EL (cell line): ENCODE results near the gene WHRN.
A peak's percentile ranks its signal among the peaks of the same experiment; 100 is the strongest.

Source experiments
- DNase-seq: peaks from one replicate; pipeline ENCODE4 v3.0.0-alpha.2; 2016

The WHRN gene

DNA sequence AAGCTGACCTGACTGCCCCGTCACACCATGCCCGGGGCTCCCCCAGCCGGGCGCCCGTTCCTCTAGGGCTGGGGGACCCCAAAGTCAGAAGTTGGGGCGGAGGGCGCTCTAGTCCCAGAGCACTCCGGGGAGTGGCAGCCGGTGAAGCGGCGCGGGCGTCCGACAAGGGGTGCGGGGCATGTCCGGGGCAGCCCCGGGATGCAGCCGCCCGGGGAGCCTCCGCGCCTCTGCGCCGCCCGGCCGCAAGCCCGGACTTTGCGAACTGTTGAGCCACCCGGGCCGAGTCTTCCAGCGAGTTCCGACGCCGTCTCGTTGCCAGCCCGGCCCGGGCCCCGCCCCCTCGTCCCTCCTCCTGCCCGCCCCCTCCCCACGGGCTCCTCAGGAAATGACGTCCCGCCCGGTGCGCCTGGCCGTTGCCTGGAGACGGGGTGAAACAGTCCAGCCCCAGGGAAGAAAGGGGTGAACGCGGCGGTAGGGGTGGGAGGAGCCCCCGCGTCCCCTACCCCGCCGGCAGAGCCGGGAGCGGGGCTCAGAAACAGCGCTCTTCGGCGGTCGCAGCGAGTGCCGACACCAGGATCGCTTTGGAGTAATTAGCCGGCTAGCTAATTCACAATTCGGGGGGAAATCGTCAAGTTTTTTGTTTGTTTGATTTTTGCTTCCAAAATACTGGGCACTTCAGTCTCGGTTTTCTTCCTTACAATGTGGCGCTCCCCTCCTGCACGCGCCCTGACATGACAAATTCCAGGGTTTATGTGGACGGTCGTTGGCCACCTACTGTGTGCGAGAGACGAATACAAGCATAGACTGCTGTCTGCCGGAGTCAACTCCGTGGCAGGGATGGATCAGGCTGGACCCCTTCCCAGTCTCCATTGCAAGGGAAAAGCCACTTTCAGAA, at the start of gene WHRN:
Gene WHRN, minus strand, starts transcription at position 287 of the 895 bp plus-strand sequence. CDS start 672 bp downstream, outside the sequence.
- peak; percentile 90 for DNase-seq

DNA sequence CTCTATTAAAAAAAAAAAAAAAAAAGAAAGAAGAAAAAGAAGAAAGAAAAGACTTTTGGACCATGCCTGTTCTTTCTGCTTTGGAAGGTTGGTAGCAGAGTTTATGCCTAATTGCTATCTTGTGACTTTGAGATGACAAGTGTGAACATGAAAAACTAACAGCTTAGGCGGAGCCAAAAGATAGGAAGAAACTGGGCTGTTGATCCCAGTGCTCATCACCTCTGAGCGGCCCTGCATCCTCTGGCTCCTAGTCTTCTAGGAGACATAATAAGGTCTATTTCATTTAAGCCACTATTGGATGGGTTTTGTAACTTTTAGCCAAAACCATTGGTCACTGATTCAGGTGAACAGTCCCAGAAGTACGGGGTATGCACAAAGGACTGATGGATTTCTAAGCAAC, 47.9 kb upstream of the WHRN start:
- no peak for DNase-seq

DNA sequence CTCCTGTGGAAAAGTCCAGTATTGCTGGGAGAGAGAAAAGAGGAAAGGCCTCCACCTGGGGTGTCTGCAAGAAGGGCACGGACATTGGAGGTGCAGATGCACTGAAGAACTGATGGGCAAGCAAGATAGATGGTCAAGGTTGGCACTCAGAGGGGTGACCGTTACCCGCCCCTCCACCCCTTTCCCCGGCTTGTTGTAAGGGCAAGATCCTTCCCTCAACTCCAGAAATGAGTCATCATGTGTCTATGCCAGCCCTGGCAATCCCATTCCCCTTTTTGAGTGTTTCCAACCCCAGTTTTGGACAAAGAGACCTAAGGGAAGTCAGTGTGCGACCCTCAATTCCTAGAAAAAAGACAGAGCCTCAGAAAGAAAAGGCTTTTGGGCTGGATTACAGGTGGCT, 47.4 kb upstream of the WHRN start:
- peak; percentile 21 for DNase-seq

DNA sequence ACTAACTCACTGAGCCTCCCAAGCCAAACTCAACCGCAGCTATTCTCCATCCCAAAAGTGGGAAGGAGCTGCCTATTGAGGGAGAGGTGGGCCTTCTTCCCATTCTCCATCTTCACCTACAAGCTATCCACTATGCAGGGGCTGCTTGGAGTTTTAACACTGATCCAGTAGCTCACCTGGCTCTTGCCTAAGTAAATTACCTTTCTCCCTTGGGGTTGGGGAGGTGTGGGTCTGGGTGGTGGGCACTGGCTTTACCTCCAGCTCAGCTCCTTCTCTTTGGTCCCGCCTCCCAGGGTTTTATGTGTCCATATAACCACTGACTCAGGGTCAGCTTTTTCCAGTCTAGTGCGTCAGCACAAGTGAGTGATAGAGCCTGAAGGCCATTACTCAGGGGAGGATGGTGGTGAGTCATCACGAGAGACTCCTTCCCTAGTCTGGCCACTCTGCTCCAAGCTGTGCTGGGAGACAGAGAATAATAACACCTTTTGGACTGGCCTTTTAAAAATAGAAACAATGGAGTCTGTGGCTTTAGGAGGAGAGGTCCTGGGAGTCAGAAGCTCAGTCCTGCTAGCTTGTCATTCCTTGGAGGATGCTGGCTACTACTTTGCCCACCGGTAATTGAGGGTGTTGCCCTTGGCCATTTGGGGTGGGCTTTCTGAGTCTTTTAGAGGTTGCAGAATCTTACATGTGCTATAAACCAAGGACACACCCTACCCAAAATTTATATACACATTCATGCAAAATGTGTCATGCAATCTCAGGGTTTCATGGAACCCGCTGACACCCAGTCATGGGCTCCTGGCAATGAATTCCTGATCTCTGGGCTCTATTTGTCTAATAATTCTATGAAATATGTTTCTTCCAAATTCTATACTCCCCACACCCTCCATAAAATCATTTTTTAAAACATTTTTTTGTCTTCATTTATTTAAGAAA, 46.7 kb upstream of the WHRN start:
- peak; percentile 98 for DNase-seq

DNA sequence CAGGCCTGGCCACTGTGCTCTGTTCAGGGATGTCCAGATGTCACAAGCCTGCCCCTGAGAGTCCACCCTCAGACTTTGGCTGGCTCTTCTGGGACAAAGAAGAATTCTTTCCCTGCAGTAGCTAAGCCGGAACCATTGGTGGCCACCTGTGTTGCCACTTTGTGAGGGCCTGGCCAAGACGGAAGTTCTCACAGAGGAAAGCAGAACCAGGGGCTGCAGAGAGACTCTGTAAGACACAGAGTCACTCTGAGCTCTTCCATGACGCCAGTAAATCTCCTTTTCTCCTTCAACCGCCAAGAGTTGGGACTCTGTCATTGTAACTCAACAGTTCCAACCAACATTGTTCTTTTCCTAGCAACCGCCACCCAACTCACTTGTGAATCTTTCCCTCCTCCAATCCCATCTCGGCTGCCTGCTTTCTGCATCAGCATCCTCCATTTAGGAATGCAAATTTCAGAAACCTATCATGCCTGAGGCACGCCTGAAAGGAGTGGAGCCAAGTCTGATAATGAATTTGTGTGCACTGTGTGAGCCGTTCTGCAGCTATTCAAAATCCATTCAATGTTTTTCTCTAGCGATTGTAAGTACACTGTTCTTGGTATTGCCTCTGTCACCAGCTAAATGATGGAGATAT, 44.5 kb upstream of the WHRN start:
- peak; percentile 25 for DNase-seq

DNA sequence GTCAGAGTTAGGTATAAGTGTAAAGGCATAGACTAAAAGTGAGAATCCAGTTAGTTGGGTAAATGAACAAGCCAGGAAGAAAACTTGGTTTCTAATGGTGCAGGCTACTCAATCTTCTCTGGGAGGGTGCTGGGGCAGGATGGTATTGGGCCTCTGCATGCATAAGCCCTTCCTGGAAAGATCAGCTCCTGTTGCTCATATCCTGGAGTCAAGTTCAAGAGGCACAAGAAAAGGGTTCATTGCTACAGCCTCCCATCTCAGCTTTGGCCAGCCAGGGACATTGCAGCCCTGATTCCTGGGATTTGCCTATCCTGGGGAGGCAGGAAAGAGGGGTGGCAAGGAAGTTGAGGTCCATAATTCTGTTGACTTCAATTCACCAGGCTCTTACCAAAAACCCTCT, 41.6 kb upstream of the WHRN start:
- no peak for DNase-seq

DNA sequence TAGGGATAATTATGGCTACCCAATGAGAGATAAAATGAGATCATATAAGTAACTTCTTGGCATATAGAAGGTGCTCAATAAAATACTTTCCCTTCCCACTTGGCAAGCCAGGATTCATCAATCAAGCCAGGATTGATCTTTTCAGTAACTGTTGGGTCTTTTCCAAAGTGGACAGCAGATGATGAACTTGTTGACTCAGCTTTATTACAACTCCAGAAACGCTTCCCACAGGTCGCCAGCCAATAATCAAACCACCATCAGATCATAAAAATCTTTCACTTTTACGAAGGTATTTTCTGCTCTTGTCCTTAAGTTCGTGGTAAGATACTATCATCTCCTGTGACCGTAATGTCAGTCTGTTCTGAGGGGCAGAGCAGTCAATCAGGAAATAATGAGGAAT, 39.8 kb upstream of the WHRN start:
- DNase-seq: no peak

DNA sequence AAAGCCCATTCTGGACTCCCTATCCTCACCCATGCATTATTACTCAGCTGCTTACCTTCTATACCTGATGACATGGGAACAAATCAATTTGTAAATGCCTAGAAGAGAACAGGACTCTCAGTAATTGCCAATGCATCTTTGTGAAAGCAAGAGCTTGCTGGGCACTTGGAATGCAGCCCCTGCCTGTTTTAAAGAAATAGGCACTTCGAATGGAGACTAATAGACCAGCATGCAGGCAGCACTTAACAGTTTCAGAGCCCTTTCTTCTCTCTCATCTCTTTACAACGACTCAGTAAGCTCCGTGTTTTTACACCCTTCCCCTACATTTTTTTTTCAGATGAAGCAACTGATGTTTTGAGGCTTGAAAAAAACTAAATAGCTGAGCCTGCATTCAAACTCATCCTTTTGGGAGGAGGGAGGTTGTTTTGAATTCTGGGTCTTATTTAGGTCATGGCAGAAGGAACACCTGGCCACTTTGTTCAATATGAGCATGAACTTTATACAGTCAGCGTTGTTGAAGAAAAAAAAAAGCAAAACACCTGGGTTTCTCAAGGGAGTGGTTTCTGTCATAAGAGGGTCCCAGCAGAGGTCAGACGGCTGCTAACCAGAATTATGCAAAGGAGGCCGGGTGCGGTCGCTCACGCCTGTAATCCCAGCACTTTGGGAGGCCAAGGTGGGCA, 34.6 kb upstream of the WHRN start:
- DNase-seq: no peak

DNA sequence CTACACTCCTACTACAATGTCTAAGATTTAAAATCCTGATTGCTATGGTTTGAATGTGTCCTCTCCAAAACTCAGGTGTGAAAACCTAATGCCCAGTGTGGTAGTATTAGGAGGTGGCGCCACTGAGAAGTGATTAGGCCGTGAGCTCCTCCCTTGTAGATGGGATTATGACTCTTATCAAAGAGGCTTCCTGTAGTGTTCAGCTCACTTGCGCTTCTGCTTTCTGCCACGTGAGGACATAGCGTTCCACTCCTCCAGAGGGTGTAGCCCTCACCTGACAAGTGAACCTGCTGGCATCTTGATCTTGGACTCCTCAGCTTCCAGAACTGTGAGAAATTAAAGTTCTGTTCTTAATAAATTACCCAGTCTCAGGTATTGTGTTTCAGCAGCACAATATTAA, 33.0 kb upstream of the WHRN start:
- no peak for DNase-seq

DNA sequence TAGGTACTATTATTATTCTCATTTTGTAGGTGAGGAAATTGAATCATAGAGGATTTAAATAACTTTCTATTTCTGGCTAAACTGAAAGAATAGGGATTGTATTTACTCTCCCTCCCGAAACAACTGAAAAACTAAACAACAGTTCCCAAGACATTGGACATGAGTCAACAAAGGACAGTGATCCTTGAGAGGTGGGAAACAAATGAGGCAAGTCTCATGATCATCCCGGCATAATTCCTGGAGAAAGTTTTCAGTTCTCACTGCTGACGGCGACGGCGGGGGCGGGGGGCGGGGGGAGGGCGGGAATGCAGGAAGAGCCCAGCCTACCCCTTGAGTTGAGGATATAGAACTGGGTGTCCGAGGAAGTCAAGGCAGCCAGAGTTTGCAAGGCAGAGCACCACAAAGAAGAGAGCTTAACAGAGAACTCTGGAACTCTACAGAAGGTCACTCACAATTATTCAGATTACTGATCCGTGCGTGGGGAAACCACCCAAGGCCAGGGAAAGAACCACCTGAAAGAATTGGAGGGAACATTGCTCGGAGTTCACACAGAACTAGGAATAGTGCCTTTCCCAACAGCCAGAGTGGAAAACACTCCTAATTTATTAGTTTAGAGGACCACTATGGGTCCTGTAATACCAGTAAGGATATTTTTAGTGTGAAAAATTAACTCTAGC, 27.4 kb upstream of the WHRN start:
- DNase-seq: no peak

DNA sequence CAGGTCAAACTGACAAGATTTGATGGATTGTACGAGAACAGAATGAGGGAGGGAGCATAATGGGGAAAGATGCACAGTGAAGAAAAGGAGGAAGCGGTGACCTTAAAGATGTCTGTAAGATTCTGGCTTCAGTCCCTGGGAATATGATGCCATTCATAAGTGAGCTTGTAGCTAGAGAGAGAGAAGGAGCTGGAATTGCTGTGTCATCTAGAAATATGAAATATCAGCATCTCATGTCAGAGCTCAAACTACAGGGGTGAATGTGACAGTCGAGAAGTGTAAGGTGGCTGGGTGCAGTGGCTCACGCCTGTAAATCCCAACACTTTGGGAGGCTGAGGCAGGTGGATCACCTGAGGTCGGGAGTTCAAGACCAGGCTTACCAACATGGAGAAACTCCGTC, 24.0 kb upstream of the WHRN start:
- no peak for DNase-seq

DNA sequence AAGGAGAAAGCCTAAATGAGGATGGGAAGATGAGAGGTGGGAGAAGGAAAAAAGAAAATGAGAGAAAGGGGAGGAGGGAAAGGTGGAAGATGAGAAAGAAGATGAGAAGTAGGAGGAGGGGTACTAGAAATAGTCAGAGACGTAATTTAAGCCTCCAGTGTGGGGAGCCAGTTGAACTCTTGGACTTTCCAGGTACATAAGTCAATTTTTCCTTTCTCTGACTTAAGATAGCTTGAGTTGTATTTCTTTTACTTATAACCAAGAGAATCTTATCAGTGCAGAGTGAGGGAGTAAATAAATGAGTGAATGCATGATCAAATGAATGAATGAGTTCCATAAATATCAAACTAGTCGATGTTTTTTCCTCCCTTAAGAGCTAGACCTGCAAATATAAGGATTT, 21.5 kb upstream of the WHRN start:
- no peak for DNase-seq

DNA sequence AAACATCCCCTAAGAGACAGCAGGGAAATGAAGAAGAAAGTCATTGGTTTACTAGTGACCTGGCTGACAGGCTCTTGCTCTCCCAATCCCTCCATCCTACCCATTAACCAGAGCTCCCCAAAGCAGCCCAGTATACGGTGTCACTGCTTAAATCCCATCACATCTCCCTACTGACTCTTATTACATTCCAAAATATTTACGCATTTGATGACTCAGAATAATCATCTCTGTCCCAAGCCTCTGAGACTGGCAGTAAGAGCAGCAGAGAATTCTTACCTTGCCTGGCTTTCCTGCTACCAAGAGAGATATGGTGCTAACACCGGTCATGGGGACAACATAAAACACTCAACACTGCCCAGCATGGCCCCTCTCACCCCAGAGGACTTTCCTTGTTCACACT, 20.2 kb upstream of the WHRN start:
- DNase-seq: peak; percentile 86

DNA sequence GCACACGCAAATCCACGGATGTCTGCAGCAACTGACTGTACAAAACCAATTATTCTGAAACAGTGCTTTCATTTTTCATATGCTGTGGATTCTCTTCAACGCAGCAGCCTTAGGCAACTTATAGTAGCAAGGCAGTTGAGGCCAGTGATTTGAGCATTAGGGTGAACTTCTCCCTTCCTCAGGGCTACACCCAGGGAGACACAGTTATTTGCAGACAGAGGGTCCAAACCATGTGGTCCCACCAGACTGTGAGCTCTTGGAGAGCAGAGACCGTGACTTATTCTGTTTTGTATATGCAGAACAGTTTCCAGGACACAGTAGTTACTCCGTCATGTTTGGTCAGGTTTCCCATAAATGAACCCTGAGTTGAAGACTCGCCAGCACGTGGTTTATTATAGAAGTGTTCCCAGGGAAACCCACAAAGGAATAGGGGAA, 19.0 kb upstream of the WHRN start:
- DNase-seq: no peak

DNA sequence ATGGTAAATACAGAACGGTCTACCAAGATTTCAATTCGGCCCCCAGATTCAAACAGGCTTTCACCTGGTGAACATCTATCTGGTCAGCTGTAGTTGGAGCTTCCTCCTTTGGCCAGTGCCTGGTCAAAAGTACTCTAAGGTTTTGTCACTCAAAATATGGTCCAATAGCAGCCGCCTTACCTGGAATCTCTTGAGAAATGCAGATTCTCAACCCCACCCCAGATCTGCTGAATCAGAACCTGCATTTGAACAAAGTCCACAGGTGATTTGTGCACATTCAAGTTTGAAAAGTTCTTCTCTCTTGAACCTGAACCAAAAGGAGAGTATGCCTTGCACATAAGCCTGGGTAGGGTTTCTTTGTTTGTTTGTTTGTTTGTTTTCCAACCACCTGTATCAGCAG, 17.6 kb upstream of the WHRN start:
- DNase-seq: no peak

DNA sequence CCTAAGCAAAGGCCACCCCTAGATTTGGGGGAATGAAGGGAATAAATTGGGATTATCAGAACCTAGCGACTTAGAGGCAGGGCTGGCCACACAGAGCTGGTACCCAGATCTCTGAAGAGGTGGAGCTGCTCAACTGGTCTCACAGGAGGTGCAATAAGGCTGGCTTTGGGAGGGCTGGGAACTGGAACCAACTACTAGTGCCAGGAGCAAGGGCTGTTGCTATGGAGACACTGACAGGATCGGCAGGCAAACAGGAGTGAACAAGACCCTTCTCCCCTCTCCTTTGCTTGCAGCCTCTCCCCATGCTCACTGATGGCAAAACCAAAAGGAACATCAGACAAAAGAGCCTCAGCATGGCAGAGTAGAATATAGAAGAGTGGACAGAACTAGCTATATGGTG, 17.0 kb upstream of the WHRN start:
- DNase-seq: no peak

DNA sequence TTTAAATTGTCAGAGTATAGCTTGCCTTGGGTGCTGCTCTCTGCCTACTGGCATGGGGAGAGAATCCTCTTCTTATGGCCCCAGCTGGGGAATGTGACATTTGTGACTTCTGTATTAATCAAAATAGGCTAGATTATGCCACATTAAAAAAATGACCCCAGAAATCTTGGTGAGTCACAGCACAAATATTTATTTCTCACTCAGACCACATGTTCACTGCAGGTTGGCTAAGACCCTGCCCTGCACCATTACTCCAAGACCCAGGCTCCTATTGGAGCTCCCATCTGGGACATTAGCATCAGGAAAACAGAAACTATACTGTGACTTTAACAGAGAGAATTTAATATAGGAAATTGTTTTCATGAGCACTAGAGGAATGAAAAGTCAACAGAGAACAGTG, 16.6 kb upstream of the WHRN start:
- DNase-seq: peak; percentile 60

DNA sequence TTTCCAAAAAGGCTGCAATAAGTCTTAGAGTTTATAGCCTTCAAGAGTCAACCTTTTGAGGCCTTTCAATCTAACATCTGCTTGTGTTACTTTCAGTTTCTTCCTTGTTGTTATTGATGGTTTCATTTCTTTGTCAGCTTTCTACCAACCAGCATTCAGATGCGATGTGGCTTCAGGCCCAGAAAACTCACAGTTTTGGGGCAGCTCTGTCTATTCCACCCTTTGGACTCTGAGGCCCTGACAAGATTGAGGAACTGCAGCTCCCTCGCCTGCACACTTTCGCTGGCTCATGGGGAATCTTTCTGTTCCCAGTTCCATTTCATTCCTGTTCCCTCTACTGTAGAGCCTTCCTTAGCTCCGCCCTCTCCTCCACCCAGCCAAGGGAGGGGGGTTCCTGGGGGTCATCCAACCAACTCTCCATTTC, 13.3 kb upstream of the WHRN start:
- no peak for DNase-seq

DNA sequence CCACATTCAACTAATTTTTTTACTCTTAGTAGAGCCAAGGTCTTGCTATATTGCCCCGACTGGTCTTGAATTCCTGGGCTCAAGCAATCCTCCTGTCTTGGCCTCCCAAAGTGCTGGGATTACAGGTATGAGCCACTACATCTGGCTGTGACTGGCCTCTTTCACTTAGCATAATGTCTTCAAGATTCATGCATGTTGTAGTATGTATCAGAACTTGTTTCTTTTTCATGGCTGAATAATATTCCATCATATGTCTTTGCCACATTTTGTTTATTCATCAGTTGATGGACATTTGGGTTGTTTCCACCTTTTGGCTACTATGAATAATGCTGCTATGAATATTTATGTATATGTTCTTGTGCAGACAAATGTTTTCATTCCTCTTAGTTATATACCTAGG, 12.8 kb upstream of the WHRN start:
- DNase-seq: no peak

DNA sequence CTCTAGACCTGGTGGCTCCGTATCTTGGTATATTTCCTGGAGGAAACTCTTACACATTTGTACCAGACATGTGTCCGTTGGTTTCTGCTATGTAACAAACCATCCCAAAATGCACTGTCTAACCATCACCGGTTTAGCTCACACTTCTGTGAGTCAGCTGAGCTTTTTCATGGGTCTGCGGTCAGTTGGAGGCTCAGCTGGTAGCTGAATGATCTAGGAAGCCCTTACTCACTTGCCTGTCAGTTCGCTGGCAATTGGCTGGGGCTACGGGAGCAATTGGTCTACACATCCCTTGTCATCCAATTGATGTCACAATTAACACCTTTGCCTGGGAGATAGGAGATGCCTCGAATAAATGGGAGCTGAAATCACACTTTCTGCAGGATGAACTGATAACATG, 11.6 kb upstream of the WHRN start:
- DNase-seq: peak; percentile 84

DNA sequence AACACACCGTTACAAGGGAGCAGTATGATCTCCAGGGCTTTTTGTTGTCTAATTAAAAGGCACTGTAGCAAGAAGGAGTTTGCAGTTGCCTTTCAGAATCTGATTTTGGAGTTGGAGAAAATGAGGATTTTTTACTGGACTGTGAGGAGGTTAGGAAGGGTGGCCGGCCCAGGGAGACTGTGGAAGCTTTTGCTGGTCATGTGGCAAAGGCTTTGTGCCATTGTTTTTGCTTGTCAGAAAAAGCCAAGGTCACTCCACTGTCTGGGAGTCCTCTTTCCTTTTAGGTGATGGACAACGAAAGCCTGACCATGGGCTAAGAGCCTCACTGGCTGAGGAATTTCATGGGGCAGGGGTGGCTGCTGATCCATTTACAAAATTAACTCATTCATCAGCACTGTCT, 10.3 kb upstream of the WHRN start:
- DNase-seq: no peak

DNA sequence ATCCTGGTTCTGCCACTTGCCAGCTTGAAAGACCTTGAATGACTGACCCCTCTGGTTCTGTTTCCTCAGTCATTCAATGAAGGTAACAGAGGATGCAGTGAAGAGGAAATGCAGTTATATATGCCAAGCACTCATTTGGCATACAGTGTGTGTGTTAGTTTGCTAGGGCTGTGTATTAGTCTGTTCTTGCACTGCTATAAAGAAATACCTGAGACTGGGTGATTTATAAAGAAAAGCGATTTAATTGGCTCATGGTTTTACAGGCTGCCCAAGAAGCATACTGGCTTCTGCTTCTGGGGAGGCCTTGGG, 8.6 kb upstream of the WHRN start:
- no peak for DNase-seq
